HepG2 (cell line): Measurements from ENCODE around the gene MACROH2A1. TPM values are rescaled to one million over a fixed set of nuclear protein-coding genes. Genes with fewer than 3 reads are reported as not detected.
A peak's percentile ranks its signal among the peaks of the same experiment; 100 is the strongest.

ENCODE experiments used
- ARID2 ChIP-seq: sonication (generic); formaldehyde crosslinking; IDR thresholded peaks from 2 replicates; pipeline ENCODE4 v1.8.1; 2022; ENCODE audit warnings: mild to moderate bottlenecking, missing genetic modification reagents, borderline replicate concordance
- FOSL1 ChIP-seq: sonication (generic); formaldehyde crosslinking; IDR thresholded peaks from 2 replicates; pipeline ENCODE4 v1.9.0; 2021; ENCODE audit warnings: missing genetic modification reagents, borderline replicate concordance
- GATAD2A ChIP-seq: IDR thresholded peaks from 2 replicates; pipeline ENCODE4 v1.6.1; 2016
- KDM5B ChIP-seq: sonication (generic); formaldehyde crosslinking; IDR thresholded peaks from 2 replicates; pipeline ENCODE4 v1.4.0; 2020; ENCODE audit warnings: missing genetic modification reagents, mild to moderate bottlenecking, borderline replicate concordance
- MATR3 ChIP-seq: sonication (generic); formaldehyde crosslinking; IDR thresholded peaks from 2 replicates; pipeline ENCODE4 v1.4.0; 2020; ENCODE audit warnings: missing genetic modification reagents
- MBD4 ChIP-seq: IDR thresholded peaks from 2 replicates; pipeline ENCODE4 v1.6.1; 2012; ENCODE audit warnings: low read length, inconsistent platforms, borderline replicate concordance
- RARG ChIP-seq: sonication (generic); formaldehyde crosslinking; IDR thresholded peaks from 2 replicates; pipeline ENCODE4 v1.4.0; 2020; ENCODE audit warnings: low read depth, mild to moderate bottlenecking, missing genetic modification reagents
- SRF ChIP-seq: IDR thresholded peaks from 2 replicates; pipeline ENCODE4 v1.6.1; 2011; ENCODE audit warnings: mild to moderate bottlenecking, low read depth, low read length, moderate library complexity
- polyA plus RNA-seq, 8 experiments: library from polyadenylated mRNA; depleted of rRNA in 3 of 8; stranded (reverse) in 7 of 8; unstranded in 1 of 8; fragments of >200 nt; fragmentation: Illumina TruSeq in 4 of 8; extraction: Trizol in 4 of 8; gene quantifications; 2 replicates each; pipeline versions ENCODE4 v1.2.1 to v1.2.3, GENCODE V29; 2011 to 2016; ENCODE audit warnings: low read depth in 4 of 8, missing spikeins in 1 of 8, mixed read lengths in 1 of 8; ENCODE audit not compliant: insufficient read depth in 1 of 8
- total RNA-seq, 5 experiments: library from RNA; depleted of rRNA; stranded (reverse); fragments of >200 nt; fragmentation: Illumina TruSeq; extraction: Trizol; gene quantifications; 2 replicates each; pipeline ENCODE4 v1.2.3, GENCODE V29; 2016; ENCODE audit warnings: low read depth in 1 of 5
- TF ChIP-seq, protein P1 (sequence below), 2 experiments: sonication (generic) in 1 of 2; formaldehyde crosslinking in 1 of 2; IDR thresholded peaks; 2 replicates each; pipeline versions ENCODE4 v1.4.0 to v1.6.1; 2018 to 2020; ENCODE audit warnings: missing genetic modification reagents in 2 of 2, borderline replicate concordance in 1 of 2, low read depth in 1 of 2, mild to moderate bottlenecking in 1 of 2, missing biosample characterization in 1 of 2
- TF ChIP-seq, protein P2 (sequence below): sonication (generic); formaldehyde crosslinking; IDR thresholded peaks from 2 replicates; pipeline ENCODE4 v1.5.0; 2020; ENCODE audit warnings: mild to moderate bottlenecking, missing genetic modification reagents
- TF ChIP-seq, protein P3 (sequence below): IDR thresholded peaks from 2 replicates; pipeline ENCODE4 v1.6.1; 2012; ENCODE audit warnings: low read length, improper control_type of control experiment
- TF ChIP-seq, protein P4 (sequence below): sonication (generic); formaldehyde crosslinking; IDR thresholded peaks from 2 replicates; pipeline ENCODE4 v1.5.0; 2020; ENCODE audit warnings: missing genetic modification reagents

MACROH2A1 gene
- total and polyA plus RNA-seq, 2 of the 13 experiments (the other 11 are each of a cell fraction or from before 2014, with no cell fraction given): 69.1 to 158 TPM

GRCh38 chr5:135324160-135324559, 74.9 kb downstream of the MACROH2A1 start (continued):
- TF ChIP-seq, protein P1, sequence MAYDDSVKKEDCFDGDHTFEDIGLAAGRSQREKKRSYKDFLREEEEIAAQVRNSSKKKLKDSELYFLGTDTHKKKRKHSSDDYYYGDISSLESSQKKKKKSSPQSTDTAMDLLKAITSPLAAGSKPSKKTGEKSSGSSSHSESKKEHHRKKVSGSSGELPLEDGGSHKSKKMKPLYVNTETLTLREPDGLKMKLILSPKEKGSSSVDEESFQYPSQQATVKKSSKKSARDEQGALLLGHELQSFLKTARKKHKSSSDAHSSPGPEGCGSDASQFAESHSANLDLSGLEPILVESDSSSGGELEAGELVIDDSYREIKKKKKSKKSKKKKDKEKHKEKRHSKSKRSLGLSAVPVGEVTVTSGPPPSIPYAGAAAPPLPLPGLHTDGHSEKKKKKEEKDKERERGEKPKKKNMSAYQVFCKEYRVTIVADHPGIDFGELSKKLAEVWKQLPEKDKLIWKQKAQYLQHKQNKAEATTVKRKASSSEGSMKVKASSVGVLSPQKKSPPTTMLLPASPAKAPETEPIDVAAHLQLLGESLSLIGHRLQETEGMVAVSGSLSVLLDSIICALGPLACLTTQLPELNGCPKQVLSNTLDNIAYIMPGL (CRISPR knock-in tag; IDR thresholded peaks at IDR 0.05; ENCODE audit: borderline replicate concordance in 1 of 2, low read depth in 1 of 2): no peak
- TF ChIP-seq, protein P2, sequence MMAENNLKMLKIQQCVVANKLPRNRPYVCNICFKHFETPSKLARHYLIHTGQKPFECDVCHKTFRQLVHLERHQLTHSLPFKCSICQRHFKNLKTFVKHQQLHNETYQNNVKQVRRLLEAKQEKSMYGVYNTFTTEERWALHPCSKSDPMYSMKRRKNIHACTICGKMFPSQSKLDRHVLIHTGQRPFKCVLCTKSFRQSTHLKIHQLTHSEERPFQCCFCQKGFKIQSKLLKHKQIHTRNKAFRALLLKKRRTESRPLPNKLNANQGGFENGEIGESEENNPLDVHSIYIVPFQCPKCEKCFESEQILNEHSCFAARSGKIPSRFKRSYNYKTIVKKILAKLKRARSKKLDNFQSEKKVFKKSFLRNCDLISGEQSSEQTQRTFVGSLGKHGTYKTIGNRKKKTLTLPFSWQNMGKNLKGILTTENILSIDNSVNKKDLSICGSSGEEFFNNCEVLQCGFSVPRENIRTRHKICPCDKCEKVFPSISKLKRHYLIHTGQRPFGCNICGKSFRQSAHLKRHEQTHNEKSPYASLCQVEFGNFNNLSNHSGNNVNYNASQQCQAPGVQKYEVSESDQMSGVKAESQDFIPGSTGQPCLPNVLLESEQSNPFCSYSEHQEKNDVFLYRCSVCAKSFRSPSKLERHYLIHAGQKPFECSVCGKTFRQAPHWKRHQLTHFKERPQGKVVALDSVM (CRISPR knock-in tag): no peak
- TF ChIP-seq RARG (CRISPR knock-in tag) (no peak), ARID2 (CRISPR knock-in tag) (no peak), MATR3 (CRISPR knock-in tag) (no peak), MBD4 (no peak), SRF (no peak), KDM5B (CRISPR knock-in tag) (0 out of 2 replicates have a peak, but pooled peaks have one; percentile 2), FOSL1 (CRISPR knock-in tag) (no peak), GATAD2A (CRISPR knock-in tag) (no peak)
- TF ChIP-seq, protein P3, sequence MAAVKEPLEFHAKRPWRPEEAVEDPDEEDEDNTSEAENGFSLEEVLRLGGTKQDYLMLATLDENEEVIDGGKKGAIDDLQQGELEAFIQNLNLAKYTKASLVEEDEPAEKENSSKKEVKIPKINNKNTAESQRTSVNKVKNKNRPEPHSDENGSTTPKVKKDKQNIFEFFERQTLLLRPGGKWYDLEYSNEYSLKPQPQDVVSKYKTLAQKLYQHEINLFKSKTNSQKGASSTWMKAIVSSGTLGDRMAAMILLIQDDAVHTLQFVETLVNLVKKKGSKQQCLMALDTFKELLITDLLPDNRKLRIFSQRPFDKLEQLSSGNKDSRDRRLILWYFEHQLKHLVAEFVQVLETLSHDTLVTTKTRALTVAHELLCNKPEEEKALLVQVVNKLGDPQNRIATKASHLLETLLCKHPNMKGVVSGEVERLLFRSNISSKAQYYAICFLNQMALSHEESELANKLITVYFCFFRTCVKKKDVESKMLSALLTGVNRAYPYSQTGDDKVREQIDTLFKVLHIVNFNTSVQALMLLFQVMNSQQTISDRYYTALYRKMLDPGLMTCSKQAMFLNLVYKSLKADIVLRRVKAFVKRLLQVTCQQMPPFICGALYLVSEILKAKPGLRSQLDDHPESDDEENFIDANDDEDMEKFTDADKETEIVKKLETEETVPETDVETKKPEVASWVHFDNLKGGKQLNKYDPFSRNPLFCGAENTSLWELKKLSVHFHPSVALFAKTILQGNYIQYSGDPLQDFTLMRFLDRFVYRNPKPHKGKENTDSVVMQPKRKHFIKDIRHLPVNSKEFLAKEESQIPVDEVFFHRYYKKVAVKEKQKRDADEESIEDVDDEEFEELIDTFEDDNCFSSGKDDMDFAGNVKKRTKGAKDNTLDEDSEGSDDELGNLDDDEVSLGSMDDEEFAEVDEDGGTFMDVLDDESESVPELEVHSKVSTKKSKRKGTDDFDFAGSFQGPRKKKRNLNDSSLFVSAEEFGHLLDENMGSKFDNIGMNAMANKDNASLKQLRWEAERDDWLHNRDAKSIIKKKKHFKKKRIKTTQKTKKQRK: no peak
- TF ChIP-seq, protein P4, sequence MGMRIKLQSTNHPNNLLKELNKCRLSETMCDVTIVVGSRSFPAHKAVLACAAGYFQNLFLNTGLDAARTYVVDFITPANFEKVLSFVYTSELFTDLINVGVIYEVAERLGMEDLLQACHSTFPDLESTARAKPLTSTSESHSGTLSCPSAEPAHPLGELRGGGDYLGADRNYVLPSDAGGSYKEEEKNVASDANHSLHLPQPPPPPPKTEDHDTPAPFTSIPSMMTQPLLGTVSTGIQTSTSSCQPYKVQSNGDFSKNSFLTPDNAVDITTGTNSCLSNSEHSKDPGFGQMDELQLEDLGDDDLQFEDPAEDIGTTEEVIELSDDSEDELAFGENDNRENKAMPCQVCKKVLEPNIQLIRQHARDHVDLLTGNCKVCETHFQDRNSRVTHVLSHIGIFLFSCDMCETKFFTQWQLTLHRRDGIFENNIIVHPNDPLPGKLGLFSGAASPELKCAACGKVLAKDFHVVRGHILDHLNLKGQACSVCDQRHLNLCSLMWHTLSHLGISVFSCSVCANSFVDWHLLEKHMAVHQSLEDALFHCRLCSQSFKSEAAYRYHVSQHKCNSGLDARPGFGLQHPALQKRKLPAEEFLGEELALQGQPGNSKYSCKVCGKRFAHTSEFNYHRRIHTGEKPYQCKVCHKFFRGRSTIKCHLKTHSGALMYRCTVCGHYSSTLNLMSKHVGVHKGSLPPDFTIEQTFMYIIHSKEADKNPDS (CRISPR knock-in tag): no peak
